Tibial artery (tissue), 4 donors: ENCODE measurements around the gene ATXN7L1.

Experiments
- DNase-seq, 2 donors: peaks; one replicate each; pipeline ENCODE4 v3.0.0-alpha.2; 2019
- H3K27ac ChIP-seq, 2 donors: fragments of 200-600 bp; sonication (generic) in 1 of 2; 1 replicate in 1 of 2; 2 replicates in 1 of 2; pipeline ENCODE4 v1.5.1; 2018 to 2019; ENCODE audit warnings: mild to moderate bottlenecking in 1 of 2
- H3K27me3 ChIP-seq, 2 donors: fragments of 200-600 bp; sonication (generic) in 1 of 2; one replicate each; pipeline versions ENCODE4 v1.5.1 to v1.6.0; 2016 to 2019
- H3K36me3 ChIP-seq, 3 donors: fragments of 200-600 bp; sonication (generic) in 2 of 3; one replicate each; pipeline ENCODE4 v1.5.1; 2016 to 2019; ENCODE audit warnings: mild to moderate bottlenecking in 2 of 3
- H3K4me1 ChIP-seq, 4 donors: fragments of 200-600 bp; sonication (generic) in 2 of 4; 1 replicate in 3 of 4; 2 replicates in 1 of 4; pipeline ENCODE4 v1.5.1; 2016 to 2019
- H3K4me3 ChIP-seq, 2 donors: fragments of 200-600 bp; sonication (generic) in 1 of 2; 1 replicate in 1 of 2; 2 replicates in 1 of 2; pipeline ENCODE4 v1.5.1; 2018 to 2019; ENCODE audit warnings: mild to moderate bottlenecking in 2 of 2
- H3K9me3 ChIP-seq, 3 donors: fragments of 200-600 bp; sonication (generic) in 1 of 3; one replicate each; pipeline ENCODE4 v1.5.1; 2016 to 2019
- CTCF ChIP-seq, 2 experiments: fragments of 200-600 bp in 1 of 2; fragments of 450-650 bp in 1 of 2; IDR thresholded peaks; one replicate each; pipeline ENCODE4 v1.5.1; 2017 to 2019; ENCODE audit warnings: antibody characterized with exemption in 2 of 2, mild to moderate bottlenecking in 1 of 2, moderate library complexity in 1 of 2
- intact Hi-C: fragments of 100-400 bp; cut with DNase I; formaldehyde crosslinking; loops from one replicate; pipeline ENCODE4 v1.15.0; 2023; ENCODE audit warnings: low total_unique reads

The ATXN7L1 gene

GRCh38 chr7:105748701-105749100 lies 127.7 kb downstream of the ATXN7L1 start:
- no peaks in the 10 kb centered on the region for H3K4me1 ChIP-seq
- DNase-seq: no peak
- H3K9me3 ChIP-seq: no peaks in the 10 kb centered on the region
- peaks cover 0 to 10% (median 0%) of the 10 kb centered on the region in 3 donors for H3K36me3 ChIP-seq
- H3K27ac ChIP-seq: no peak overlapping the region
- TF ChIP-seq CTCF (IDR thresholded peaks at IDR 0.05): no peak
- H3K27me3 ChIP-seq: no peaks in the 10 kb centered on the region
- H3K4me3 ChIP-seq: no peak overlapping the region
- intact Hi-C loops: no loop called here

DNA sequence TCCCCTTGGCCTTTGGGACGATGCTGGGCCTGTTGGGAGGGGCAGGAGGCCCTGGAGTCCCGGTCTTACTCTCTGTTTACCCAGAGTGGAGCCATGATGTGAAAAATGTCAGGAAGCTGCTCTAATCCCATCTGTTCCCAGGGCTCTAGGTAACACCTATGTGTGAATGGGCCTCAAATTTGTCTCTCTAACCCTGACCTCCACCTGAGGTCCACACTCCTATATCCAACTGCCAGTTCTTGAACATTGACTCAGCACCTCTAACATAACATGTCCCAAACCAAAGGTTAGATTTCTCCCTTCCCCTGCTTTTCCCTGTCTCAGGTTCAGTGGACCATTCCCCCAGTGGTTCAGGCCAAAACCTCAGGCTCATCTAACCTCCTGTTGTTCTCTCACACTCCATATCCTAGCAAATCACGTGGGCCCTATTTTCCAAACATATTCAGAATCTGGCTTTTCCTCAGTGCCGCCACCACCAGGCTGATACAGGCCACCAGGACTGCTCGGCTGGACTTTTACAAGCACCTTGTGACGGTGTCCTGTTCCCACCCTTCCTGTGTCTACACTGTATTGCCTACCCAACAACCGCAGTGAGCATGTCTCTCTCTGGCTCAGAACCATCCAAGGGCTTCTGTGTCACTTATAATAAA lies 130.6 kb downstream of the ATXN7L1 start:
- H3K27ac ChIP-seq: no peak overlapping the region
- no peaks in the 10 kb centered on the region for H3K9me3 ChIP-seq
- no peak for DNase-seq
- no peaks in the 10 kb centered on the region for H3K4me1 ChIP-seq
- no peak overlapping the region for H3K4me3 ChIP-seq
- intact Hi-C loops: no loop called here
- H3K36me3 ChIP-seq: peaks cover 0 to under 1% (median 0%) of the 10 kb centered on the region in 3 donors
- TF ChIP-seq CTCF (IDR thresholded peaks at IDR 0.05): no peak
- H3K27me3 ChIP-seq: no peaks in the 10 kb centered on the region

DNA sequence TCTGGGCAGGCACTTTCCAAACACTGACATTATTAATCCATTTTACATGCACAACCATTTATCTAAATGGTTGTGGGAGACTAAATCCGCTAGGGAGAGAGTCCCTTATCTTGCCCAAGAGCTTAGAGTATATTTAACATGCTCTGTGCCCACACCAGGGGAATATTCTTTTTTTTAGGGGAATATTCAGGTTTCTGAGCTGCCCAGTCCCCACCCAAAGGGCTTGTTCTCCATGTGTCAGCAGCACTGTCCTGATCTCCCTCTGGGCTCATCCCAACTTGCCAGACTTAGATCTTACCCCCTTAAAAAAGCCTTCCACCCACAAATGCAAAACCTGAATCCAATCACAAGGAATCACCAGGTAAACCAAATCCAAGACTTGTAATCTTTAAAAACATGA lies 132.1 kb downstream of the ATXN7L1 start:
- intact Hi-C loops: no loop called here
- Histone ChIP-seq H3K4me3 (no peak overlapping the region), H3K36me3 (no peaks in the 10 kb centered on the region), H3K9me3 (no peaks in the 10 kb centered on the region), H3K27ac (no peak overlapping the region), H3K4me1 (no peaks in the 10 kb centered on the region), H3K27me3 (no peaks in the 10 kb centered on the region)
- DNase-seq: no peak
- TF ChIP-seq CTCF (IDR thresholded peaks at IDR 0.05): no peak

GRCh38 chr7:105743351-105744090 lies 132.9 kb downstream of the ATXN7L1 start:
- H3K27ac ChIP-seq: no peak overlapping the region
- no peaks in the 10 kb centered on the region for H3K9me3 ChIP-seq
- DNase-seq: no peak
- H3K4me3 ChIP-seq: no peak overlapping the region
- intact Hi-C loops: no loop called here
- no peaks in the 10 kb centered on the region for H3K36me3 ChIP-seq
- H3K4me1 ChIP-seq: no peaks in the 10 kb centered on the region
- H3K27me3 ChIP-seq: no peaks in the 10 kb centered on the region
- no peak for TF ChIP-seq CTCF (IDR thresholded peaks at IDR 0.05)

DNA sequence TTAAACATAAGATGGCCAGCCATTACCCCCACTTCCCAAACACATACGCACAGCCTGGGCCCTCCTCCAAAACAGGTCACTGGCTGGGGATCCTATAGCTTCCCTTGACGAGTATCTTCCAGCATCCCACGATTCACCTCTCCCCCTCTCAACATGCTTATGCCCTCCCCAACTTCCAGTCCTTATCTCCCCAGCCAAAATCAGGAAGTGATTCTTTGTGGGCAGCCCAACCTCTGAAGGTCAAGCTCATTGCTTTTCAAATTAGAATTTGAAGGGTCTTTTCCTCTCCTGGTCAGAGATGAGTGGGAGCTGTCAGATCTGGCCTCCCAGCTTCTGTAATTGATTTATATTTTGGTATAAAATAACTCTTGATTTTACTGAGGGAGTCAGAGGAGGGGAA lies 133.6 kb downstream of the ATXN7L1 start:
- no peaks in the 10 kb centered on the region for H3K36me3 ChIP-seq
- intact Hi-C loops: no loop called here

More for the DNA sequence above, 133.6 kb downstream of the ATXN7L1 start:
- H3K27ac ChIP-seq: no peak overlapping the region
- DNase-seq: no peak
- H3K9me3 ChIP-seq: no peaks in the 10 kb centered on the region
- no peak for TF ChIP-seq CTCF (IDR thresholded peaks at IDR 0.05)
- H3K4me3 ChIP-seq: no peak overlapping the region
- H3K27me3 ChIP-seq: no peaks in the 10 kb centered on the region
- H3K4me1 ChIP-seq: no peaks in the 10 kb centered on the region
